ENCODE results near the gene FGF12.

FGF12 gene

GRCh38 chr3:192367616-192368015 is 359.7 kb downstream of the FGF12 start:
- Histone ChIP-seq H3K36me3 (ENCODE audit: control insufficient read depth in 2 of 2, insufficient read depth in 2 of 2, low read length in 2 of 2) (no peaks in the 10 kb centered on the region), H3K4me3 (ENCODE audit: low read length in 2 of 2) (no peak overlapping the region), H3K9ac (ENCODE audit: low read depth in 1 of 2, low read length in 2 of 2) (no peak overlapping the region), H3K9me3 (ENCODE audit: control insufficient read depth in 2 of 2, low read length in 2 of 2) (no peaks in the 10 kb centered on the region), H3K27me3 (ENCODE audit: control insufficient read depth in 2 of 2, insufficient read depth in 2 of 2, low read length in 2 of 2) (no peaks in the 10 kb centered on the region), H3K27ac (ENCODE audit: low read depth in 2 of 2, low read length in 2 of 2) (no peak overlapping the region), H3K4me1 (ENCODE audit: control insufficient read depth in 2 of 2, insufficient read depth in 2 of 2, low read length in 2 of 2) (no peaks in the 10 kb centered on the region)

- H3K9ac ChIP-seq (ENCODE audit: low read depth in 1 of 2, low read length in 2 of 2): no peak overlapping the region
- H3K27me3 ChIP-seq (ENCODE audit: control insufficient read depth in 2 of 2, insufficient read depth in 2 of 2, low read length in 2 of 2): no peaks in the 10 kb centered on the region
- H3K4me1 ChIP-seq (ENCODE audit: control insufficient read depth in 2 of 2, insufficient read depth in 2 of 2, low read length in 2 of 2): no peaks in the 10 kb centered on the region
- no peak overlapping the region for H3K27ac ChIP-seq (ENCODE audit: low read depth in 2 of 2, low read length in 2 of 2)
- H3K9me3 ChIP-seq (ENCODE audit: control insufficient read depth in 2 of 2, low read length in 2 of 2): no peaks in the 10 kb centered on the region
- no peaks in the 10 kb centered on the region for H3K36me3 ChIP-seq (ENCODE audit: control insufficient read depth in 2 of 2, insufficient read depth in 2 of 2, low read length in 2 of 2)
- H3K4me3 ChIP-seq (ENCODE audit: low read length in 2 of 2): no peak overlapping the region
Observed at GRCh38 chr3:192366916-192367315, 360.4 kb downstream of the FGF12 start.

- Histone ChIP-seq H3K9ac (ENCODE audit: low read depth in 1 of 2, low read length in 2 of 2) (no peak overlapping the region), H3K4me1 (ENCODE audit: control insufficient read depth in 2 of 2, insufficient read depth in 2 of 2, low read length in 2 of 2) (no peaks in the 10 kb centered on the region), H3K9me3 (ENCODE audit: control insufficient read depth in 2 of 2, low read length in 2 of 2) (no peaks in the 10 kb centered on the region), H3K27me3 (ENCODE audit: control insufficient read depth in 2 of 2, insufficient read depth in 2 of 2, low read length in 2 of 2) (no peaks in the 10 kb centered on the region), H3K4me3 (ENCODE audit: low read length in 2 of 2) (no peak overlapping the region), H3K36me3 (ENCODE audit: control insufficient read depth in 2 of 2, insufficient read depth in 2 of 2, low read length in 2 of 2) (no peaks in the 10 kb centered on the region), H3K27ac (ENCODE audit: low read depth in 2 of 2, low read length in 2 of 2) (no peak overlapping the region)
Observed at GRCh38 chr3:192365571-192365970, 361.8 kb downstream of the FGF12 start.

- H3K9ac ChIP-seq (ENCODE audit: low read depth in 1 of 2, low read length in 2 of 2): no peak overlapping the region
Observed at GRCh38 chr3:192364316-192364715, 363.0 kb downstream of the FGF12 start.

GRCh38 chr3:192354687-192355086 is 372.7 kb downstream of the FGF12 start:
- Histone ChIP-seq H3K27ac (ENCODE audit: low read depth in 2 of 2, low read length in 2 of 2) (no peak overlapping the region), H3K4me1 (ENCODE audit: control insufficient read depth in 2 of 2, insufficient read depth in 2 of 2, low read length in 2 of 2) (no peaks in the 10 kb centered on the region), H3K27me3 (ENCODE audit: control insufficient read depth in 2 of 2, insufficient read depth in 2 of 2, low read length in 2 of 2) (no peaks in the 10 kb centered on the region), H3K36me3 (ENCODE audit: control insufficient read depth in 2 of 2, insufficient read depth in 2 of 2, low read length in 2 of 2) (no peaks in the 10 kb centered on the region), H3K9ac (ENCODE audit: low read depth in 1 of 2, low read length in 2 of 2) (no peak overlapping the region), H3K4me3 (ENCODE audit: low read length in 2 of 2) (no peak overlapping the region), H3K9me3 (ENCODE audit: control insufficient read depth in 2 of 2, low read length in 2 of 2) (no peaks in the 10 kb centered on the region)

More at GRCh38 chr3:192364316-192364715, 363.0 kb downstream of the FGF12 start:
- no peaks in the 10 kb centered on the region for H3K27me3 ChIP-seq (ENCODE audit: control insufficient read depth in 2 of 2, insufficient read depth in 2 of 2, low read length in 2 of 2)
- H3K4me3 ChIP-seq (ENCODE audit: low read length in 2 of 2): no peak overlapping the region
- no peaks in the 10 kb centered on the region for H3K36me3 ChIP-seq (ENCODE audit: control insufficient read depth in 2 of 2, insufficient read depth in 2 of 2, low read length in 2 of 2)
- H3K9me3 ChIP-seq (ENCODE audit: control insufficient read depth in 2 of 2, low read length in 2 of 2): no peaks in the 10 kb centered on the region
- H3K4me1 ChIP-seq (ENCODE audit: control insufficient read depth in 2 of 2, insufficient read depth in 2 of 2, low read length in 2 of 2): no peaks in the 10 kb centered on the region
- H3K27ac ChIP-seq (ENCODE audit: low read depth in 2 of 2, low read length in 2 of 2): no peak overlapping the region

- Histone ChIP-seq H3K9me3 (ENCODE audit: control insufficient read depth in 2 of 2, low read length in 2 of 2) (no peaks in the 10 kb centered on the region), H3K27ac (ENCODE audit: low read depth in 2 of 2, low read length in 2 of 2) (no peak overlapping the region), H3K4me1 (ENCODE audit: control insufficient read depth in 2 of 2, insufficient read depth in 2 of 2, low read length in 2 of 2) (no peaks in the 10 kb centered on the region), H3K27me3 (ENCODE audit: control insufficient read depth in 2 of 2, insufficient read depth in 2 of 2, low read length in 2 of 2) (no peaks in the 10 kb centered on the region), H3K36me3 (ENCODE audit: control insufficient read depth in 2 of 2, insufficient read depth in 2 of 2, low read length in 2 of 2) (no peaks in the 10 kb centered on the region), H3K4me3 (ENCODE audit: low read length in 2 of 2) (no peak overlapping the region), H3K9ac (ENCODE audit: low read depth in 1 of 2, low read length in 2 of 2) (no peak overlapping the region)
Observed at GRCh38 chr3:192352142-192352541, 375.2 kb downstream of the FGF12 start.

GRCh38 chr3:192351441-192351840 is 375.9 kb downstream of the FGF12 start:
- Histone ChIP-seq H3K9me3 (ENCODE audit: control insufficient read depth in 2 of 2, low read length in 2 of 2) (no peaks in the 10 kb centered on the region), H3K9ac (ENCODE audit: low read depth in 1 of 2, low read length in 2 of 2) (no peak overlapping the region), H3K27me3 (ENCODE audit: control insufficient read depth in 2 of 2, insufficient read depth in 2 of 2, low read length in 2 of 2) (no peaks in the 10 kb centered on the region), H3K27ac (ENCODE audit: low read depth in 2 of 2, low read length in 2 of 2) (no peak overlapping the region), H3K4me1 (ENCODE audit: control insufficient read depth in 2 of 2, insufficient read depth in 2 of 2, low read length in 2 of 2) (no peaks in the 10 kb centered on the region), H3K4me3 (ENCODE audit: low read length in 2 of 2) (no peak overlapping the region), H3K36me3 (ENCODE audit: control insufficient read depth in 2 of 2, insufficient read depth in 2 of 2, low read length in 2 of 2) (no peaks in the 10 kb centered on the region)

- Histone ChIP-seq H3K27ac (ENCODE audit: low read depth in 2 of 2, low read length in 2 of 2) (no peak overlapping the region), H3K4me3 (ENCODE audit: low read length in 2 of 2) (no peak overlapping the region), H3K36me3 (ENCODE audit: control insufficient read depth in 2 of 2, insufficient read depth in 2 of 2, low read length in 2 of 2) (no peaks in the 10 kb centered on the region), H3K27me3 (ENCODE audit: control insufficient read depth in 2 of 2, insufficient read depth in 2 of 2, low read length in 2 of 2) (no peaks in the 10 kb centered on the region), H3K9ac (ENCODE audit: low read depth in 1 of 2, low read length in 2 of 2) (no peak overlapping the region), H3K4me1 (ENCODE audit: control insufficient read depth in 2 of 2, insufficient read depth in 2 of 2, low read length in 2 of 2) (no peaks in the 10 kb centered on the region), H3K9me3 (ENCODE audit: control insufficient read depth in 2 of 2, low read length in 2 of 2) (no peaks in the 10 kb centered on the region)
Observed at GRCh38 chr3:192340031-192340430, 387.3 kb downstream of the FGF12 start.

GRCh38 chr3:192339214-192339613 is 388.1 kb downstream of the FGF12 start:
- no peaks in the 10 kb centered on the region for H3K9me3 ChIP-seq (ENCODE audit: control insufficient read depth in 2 of 2, low read length in 2 of 2)
- H3K36me3 ChIP-seq (ENCODE audit: control insufficient read depth in 2 of 2, insufficient read depth in 2 of 2, low read length in 2 of 2): no peaks in the 10 kb centered on the region
- no peak overlapping the region for H3K9ac ChIP-seq (ENCODE audit: low read depth in 1 of 2, low read length in 2 of 2)
- no peak overlapping the region for H3K27ac ChIP-seq (ENCODE audit: low read depth in 2 of 2, low read length in 2 of 2)
- no peaks in the 10 kb centered on the region for H3K27me3 ChIP-seq (ENCODE audit: control insufficient read depth in 2 of 2, insufficient read depth in 2 of 2, low read length in 2 of 2)
- H3K4me3 ChIP-seq (ENCODE audit: low read length in 2 of 2): no peak overlapping the region
- no peaks in the 10 kb centered on the region for H3K4me1 ChIP-seq (ENCODE audit: control insufficient read depth in 2 of 2, insufficient read depth in 2 of 2, low read length in 2 of 2)

- Histone ChIP-seq H3K4me1 (ENCODE audit: control insufficient read depth in 2 of 2, insufficient read depth in 2 of 2, low read length in 2 of 2) (no peaks in the 10 kb centered on the region), H3K9me3 (ENCODE audit: control insufficient read depth in 2 of 2, low read length in 2 of 2) (no peaks in the 10 kb centered on the region), H3K27me3 (ENCODE audit: control insufficient read depth in 2 of 2, insufficient read depth in 2 of 2, low read length in 2 of 2) (no peaks in the 10 kb centered on the region), H3K27ac (ENCODE audit: low read depth in 2 of 2, low read length in 2 of 2) (no peak overlapping the region), H3K36me3 (ENCODE audit: control insufficient read depth in 2 of 2, insufficient read depth in 2 of 2, low read length in 2 of 2) (no peaks in the 10 kb centered on the region), H3K9ac (ENCODE audit: low read depth in 1 of 2, low read length in 2 of 2) (no peak overlapping the region), H3K4me3 (ENCODE audit: low read length in 2 of 2) (no peak overlapping the region)
Observed at GRCh38 chr3:192336286-192336685, 391.1 kb downstream of the FGF12 start.

All from mucosa of rectum (tissue), 2 donors.